ENCODE measurements around the gene HUS1. TPM values are rescaled to one million over a fixed set of nuclear protein-coding genes. Genes with fewer than 3 reads are reported as not detected.

The HUS1 gene
- total RNA-seq, 8 experiments from 2014 or later = 11.1 to 27.4 (median 20.3) TPM

- H3K27ac ChIP-seq = no peak overlapping the region
- peak in 3 of 8 experiments; percentile 22 to 55 (median 40) for ATAC-seq (replicated peaks in 6 of 8)
- in situ Hi-C loops (cut with MboI; ENCODE audit: low pct_unique_long_range_greater_than_20kb in 2 of 9, low sequenced_read_pairs in 9 of 9, unreplicated experiment in 9 of 9) = loop anchor here in 2 of 9 experiments (25.0 kb wide), 2 partner anchors 171 to 1921 kb away; no protein-coding TSS in a partner anchor
- peaks cover 7 to 19% of the 10 kb centered on the region in 2 donors for H3K4me1 ChIP-seq (replicated peaks in 1 of 2)
- H3K4me3 ChIP-seq = no peak overlapping the region
- WGBS, 10 experiments = 4 to 95% (median 68%) methylated on average over 1 to 6 of the region's 9 CpGs
These were observed 38.1 kb downstream of the HUS1 start for GRCh38 chr7:47941136-47941844.

- Histone ChIP-seq H3K27ac (no peak overlapping the region), H3K4me1 (replicated peaks in 1 of 2) (peaks cover 7 to 22% of the 10 kb centered on the region in 2 donors), H3K4me3 (no peak overlapping the region)
- in situ Hi-C loops (cut with MboI; ENCODE audit: low pct_unique_long_range_greater_than_20kb in 2 of 9, low sequenced_read_pairs in 9 of 9, unreplicated experiment in 9 of 9) = loop anchor here in 2 of 9 experiments (25.0 kb wide), 2 partner anchors 172 to 1922 kb away; no protein-coding TSS in a partner anchor
- 20 to 92% (median 75%) methylated on average over 2 to 8 of the region's 14 CpGs; no CpG with 5 or more reads in 3 of the 10 experiments for WGBS, 10 experiments
- ATAC-seq (replicated peaks in 6 of 8) = peak in 5 of 8 experiments; percentile 64 to 82 (median 75)
These were observed 39.1 kb downstream of the HUS1 start for GRCh38 chr7:47940088-47941013.

GRCh38 chr7:47939425-47940036, 39.9 kb downstream of the HUS1 start:
- peak in 2 of 8 experiments; percentile 12 to 24 for ATAC-seq (replicated peaks in 6 of 8)
- Histone ChIP-seq H3K4me1 (replicated peaks in 1 of 2) (peaks cover 12 to 25% of the 10 kb centered on the region in 2 donors), H3K27ac (no peak overlapping the region), H3K4me3 (no peak overlapping the region)
- WGBS, 10 experiments = 50 to 100% (median 82%) methylated on average over 1 to 2 of the region's 7 CpGs; no CpG with 5 or more reads in 4 of the 10 experiments
- in situ Hi-C loops (cut with MboI; ENCODE audit: low pct_unique_long_range_greater_than_20kb in 2 of 9, low sequenced_read_pairs in 9 of 9, unreplicated experiment in 9 of 9) = loop anchor here in 2 of 9 experiments (25.0 kb wide), 2 partner anchors 173 to 1923 kb away; no protein-coding TSS in a partner anchor

GRCh38 chr7:47938574-47939165, 40.7 kb downstream of the HUS1 start:
- Histone ChIP-seq H3K27ac (no peak overlapping the region), H3K4me1 (replicated peaks in 1 of 2) (peaks cover 18 to 32% of the 10 kb centered on the region in 2 donors), H3K4me3 (no peak overlapping the region)
- 40 to 100% (median 89%) methylated on average over 1 to 2 of the region's 6 CpGs; no CpG with 5 or more reads in 2 of the 10 experiments for WGBS, 10 experiments
- no peak for ATAC-seq (replicated peaks in 6 of 8)
- in situ Hi-C loops (cut with MboI; ENCODE audit: low pct_unique_long_range_greater_than_20kb in 2 of 9, low sequenced_read_pairs in 9 of 9, unreplicated experiment in 9 of 9) = loop anchor here in 2 of 9 experiments (25.0 kb wide), 2 partner anchors 174 to 1924 kb away; no protein-coding TSS in a partner anchor

GRCh38 chr7:47937711-47938573, 41.5 kb downstream of the HUS1 start:
- Histone ChIP-seq H3K4me3 (no peak overlapping the region), H3K27ac (no peak overlapping the region), H3K4me1 (replicated peaks in 1 of 2) (peaks cover 18 to 32% of the 10 kb centered on the region in 2 donors)
- 67 to 100% (median 83%) methylated on average over 1 to 4 of the region's 11 CpGs; no CpG with 5 or more reads in 3 of the 10 experiments for WGBS, 10 experiments
- ATAC-seq (replicated peaks in 6 of 8) = no peak
- in situ Hi-C loops (cut with MboI; ENCODE audit: low pct_unique_long_range_greater_than_20kb in 2 of 9, low sequenced_read_pairs in 9 of 9, unreplicated experiment in 9 of 9) = loop anchor here in 2 of 9 experiments (25.0 kb wide), 2 partner anchors 174 to 1924 kb away; no protein-coding TSS in a partner anchor

- no peak for ATAC-seq (replicated peaks in 6 of 8)
- H3K27ac ChIP-seq = no peak overlapping the region
- H3K4me1 ChIP-seq (replicated peaks in 1 of 2) = peaks cover 18 to 32% of the 10 kb centered on the region in 2 donors
- 67 to 100% (median 80%) methylated on average over 1 to 6 of the region's 17 CpGs; no CpG with 5 or more reads in 3 of the 10 experiments for WGBS, 10 experiments
- in situ Hi-C loops (cut with MboI; ENCODE audit: low pct_unique_long_range_greater_than_20kb in 2 of 9, low sequenced_read_pairs in 9 of 9, unreplicated experiment in 9 of 9) = loop anchor here in 2 of 9 experiments (25.0 kb wide), 2 partner anchors 175 to 1925 kb away; no protein-coding TSS in a partner anchor
- no peak overlapping the region for H3K4me3 ChIP-seq
These were observed 42.2 kb downstream of the HUS1 start for GRCh38 chr7:47937065-47937687.

GRCh38 chr7:47936323-47936722, 43.1 kb downstream of the HUS1 start:
- H3K27ac ChIP-seq = no peak overlapping the region
- 33 to 100% (median 84%) methylated on average over 1 to 3 of the region's 4 CpGs; no CpG with 5 or more reads in 2 of the 10 experiments for WGBS, 10 experiments
- ATAC-seq (replicated peaks in 6 of 8) = peak in 1 of 8 experiments; percentile 13
- in situ Hi-C loops (cut with MboI; ENCODE audit: low pct_unique_long_range_greater_than_20kb in 2 of 9, low sequenced_read_pairs in 9 of 9, unreplicated experiment in 9 of 9) = loop anchor here in 2 of 9 experiments (25.0 kb wide), 2 partner anchors 176 to 1926 kb away; no protein-coding TSS in a partner anchor
- peaks cover 18 to 32% of the 10 kb centered on the region in 2 donors for H3K4me1 ChIP-seq (replicated peaks in 1 of 2)
- no peak overlapping the region for H3K4me3 ChIP-seq

- H3K4me1 ChIP-seq (replicated peaks in 1 of 2) = peaks cover 17 to 30% of the 10 kb centered on the region in 2 donors
- H3K27ac ChIP-seq = no peak overlapping the region
- no peak for ATAC-seq (replicated peaks in 6 of 8)
- in situ Hi-C loops (cut with MboI; ENCODE audit: low pct_unique_long_range_greater_than_20kb in 2 of 9, low sequenced_read_pairs in 9 of 9, unreplicated experiment in 9 of 9) = loop anchor here in 2 of 9 experiments (25.0 kb wide), 2 partner anchors 177 to 1927 kb away; no protein-coding TSS in a partner anchor
- WGBS, 10 experiments = 68 to 96% (median 75%) methylated on average over 2 to 9 of the region's 10 CpGs; no CpG with 5 or more reads in 3 of the 10 experiments
- no peak overlapping the region for H3K4me3 ChIP-seq
These were observed 44.1 kb downstream of the HUS1 start for GRCh38 chr7:47935336-47935735.

- ATAC-seq (replicated peaks in 6 of 8) = peak in 2 of 8 experiments; percentile 6 to 76
- in situ Hi-C loops (cut with MboI; ENCODE audit: low pct_unique_long_range_greater_than_20kb in 2 of 9, low sequenced_read_pairs in 9 of 9, unreplicated experiment in 9 of 9) = loop anchor here in 2 of 9 experiments (25.0 kb wide), 2 partner anchors 177 to 1927 kb away; no protein-coding TSS in a partner anchor
- Histone ChIP-seq H3K4me3 (no peak overlapping the region), H3K4me1 (replicated peaks in 1 of 2) (peaks cover 13 to 25% of the 10 kb centered on the region in 2 donors), H3K27ac (no peak overlapping the region)
- WGBS, 10 experiments = 50 to 100% (median 73%) methylated on average over 1 to 5 of the region's 6 CpGs; no CpG with 5 or more reads in 3 of the 10 experiments
These were observed 44.6 kb downstream of the HUS1 start for GRCh38 chr7:47934831-47935230.

- in situ Hi-C loops (cut with MboI; ENCODE audit: low pct_unique_long_range_greater_than_20kb in 2 of 9, low sequenced_read_pairs in 9 of 9, unreplicated experiment in 9 of 9) = loop anchor here in 2 of 9 experiments (25.0 kb wide), 2 partner anchors 179 to 1929 kb away; no protein-coding TSS in a partner anchor
These were observed 46.2 kb downstream of the HUS1 start for GRCh38 chr7:47933215-47933614.

More at GRCh38 chr7:47933215-47933614, 46.2 kb downstream of the HUS1 start:
- ATAC-seq (replicated peaks in 6 of 8) = no peak
- Histone ChIP-seq H3K4me3 (no peak overlapping the region), H3K4me1 (replicated peaks in 1 of 2) (peaks cover 13 to 23% of the 10 kb centered on the region in 2 donors), H3K27ac (no peak overlapping the region)
- whole genome bisulfite sequencing, 10 experiments = 57 to 100% (median 88%) methylated on average over 2 to 8 of the region's 8 CpGs
